ENCODE data around the gene MOAP1. TPM values are rescaled to one million over a fixed set of nuclear protein-coding genes. Genes with fewer than 3 reads are reported as not detected.
"Not testable (repeated sequence)": the region's sequence is repeated elsewhere in the genome, so short reads cannot be mapped to it uniquely, and the experiment has no call there.

MOAP1 gene, protein sequence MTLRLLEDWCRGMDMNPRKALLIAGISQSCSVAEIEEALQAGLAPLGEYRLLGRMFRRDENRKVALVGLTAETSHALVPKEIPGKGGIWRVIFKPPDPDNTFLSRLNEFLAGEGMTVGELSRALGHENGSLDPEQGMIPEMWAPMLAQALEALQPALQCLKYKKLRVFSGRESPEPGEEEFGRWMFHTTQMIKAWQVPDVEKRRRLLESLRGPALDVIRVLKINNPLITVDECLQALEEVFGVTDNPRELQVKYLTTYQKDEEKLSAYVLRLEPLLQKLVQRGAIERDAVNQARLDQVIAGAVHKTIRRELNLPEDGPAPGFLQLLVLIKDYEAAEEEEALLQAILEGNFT
- total RNA-seq (10 to 100 TPM; 45.1 to 96.8 (median 47.9) TPM), total RNA-seq (26.9 to 216 (median 101) reads per million in 29 experiments)
- total RNA-seq (2013): 80.1 TPM

DNA sequence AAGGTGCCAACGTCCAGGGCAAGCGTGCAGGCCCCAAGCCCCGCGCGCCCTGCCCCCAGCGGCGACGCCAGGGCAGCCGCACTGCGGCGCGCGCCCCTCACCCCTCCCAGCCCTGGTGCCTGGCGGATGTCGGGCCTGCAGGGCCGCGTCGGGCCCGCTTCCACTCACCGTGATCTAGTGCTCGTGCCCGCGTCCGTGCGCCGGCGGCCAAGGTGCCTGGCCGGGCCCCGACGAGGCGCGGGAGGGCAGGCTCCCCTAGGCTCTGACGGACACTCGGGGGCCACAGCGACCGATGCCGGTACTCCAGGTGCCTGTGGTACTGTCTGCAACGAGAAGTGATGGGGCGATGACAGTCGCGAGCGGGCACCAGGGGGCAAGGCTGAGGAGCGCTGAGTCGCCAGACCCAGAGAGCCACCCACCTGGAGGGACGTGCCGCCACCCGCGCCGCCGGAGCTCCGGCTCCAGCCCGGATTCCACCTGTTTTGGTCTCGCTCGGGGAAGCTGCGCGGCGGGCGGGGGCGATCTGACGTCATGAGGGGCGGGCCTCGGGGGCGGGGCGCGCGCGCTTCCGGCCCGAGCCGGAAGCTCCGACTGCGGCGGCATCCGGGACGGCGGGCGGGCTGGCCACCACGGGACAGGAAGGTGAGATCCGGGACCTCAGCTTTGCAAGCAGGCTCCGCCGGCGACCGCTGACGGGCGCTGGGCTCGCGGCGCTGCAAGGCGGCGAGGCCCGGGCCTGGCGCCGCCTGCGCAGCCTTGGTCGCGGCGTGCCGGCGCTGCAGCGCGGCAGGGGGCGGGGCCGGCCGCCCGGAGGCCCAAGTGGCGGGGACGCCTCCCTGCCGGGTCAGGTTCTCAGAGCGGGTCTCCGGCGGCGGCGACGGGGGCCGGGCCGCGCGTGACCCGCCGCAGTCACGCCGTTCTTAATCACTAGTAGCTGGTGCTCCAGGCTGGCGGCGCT, at the start of gene MOAP1, which contains the start of gene LYSET:
TSS of gene MOAP1 (minus strand) at position 507 of the 958 bp plus-strand sequence. CDS start 655 bp downstream, outside the sequence.
TSS of gene LYSET (plus strand) at position 927 of the 958 bp plus-strand sequence. CDS start 89 bp downstream, outside the sequence.
- H3K9me3 ChIP-seq: no peaks in the 10 kb centered on the region
- peaks cover 24 to 30% of the 10 kb centered on the region in 2 experiments for H3K4me1 ChIP-seq (ENCODE audit: control insufficient read depth in 1 of 2, extremely low read depth in 1 of 2, insufficient read depth in 2 of 2, low read length in 2 of 2)
- under 1% methylated on average over 124 of the region's 124 CpGs for WGBS (ENCODE audit: insufficient coverage)
- H3K4me1 Mint-ChIP-seq: peaks cover 39 to 44% (median 41%) of the 10 kb centered on the region in 3 donors
- H3K4me3 Mint-ChIP-seq: peak within 1 kb of the TSS; percentile 91 to 95 (median 92)
- peak; percentile 84 to 95 (median 90) for DNase-seq
- ChIA-PET CTCF (interaction anchor here (0.5 to 4.6 kb wide), 9 partner anchors 20 to 901 kb away, joined by 3 to 21 read pairs (median 4); partner anchors contain the start of genes GON7 (in 1 of the 2) and UBR7 (in 1 of the 2)), POLR2A (interaction anchor here in 1 of 2 donors (0.5 to 1.1 kb wide), 5 partner anchors 8 to 147 kb away, joined by 3 to 11 read pairs (median 3); no protein-coding TSS in a partner anchor)
- H3K9me3 Mint-ChIP-seq: no peaks in the 10 kb centered on the region
- H3K27me3 Mint-ChIP-seq: no peaks in the 10 kb centered on the region
- peak within 1 kb of the TSS; percentile 94 to 97 for H3K27ac Mint-ChIP-seq
- peak within 1 kb of the TSS; percentile 85 to 92 for H3K4me3 ChIP-seq (ENCODE audit: control insufficient read depth in 1 of 2, extremely low read depth in 1 of 2, low read length in 1 of 2)
- no peaks in the 10 kb centered on the region for H3K27me3 ChIP-seq (replicated peaks in 1 of 2; ENCODE audit: control insufficient read depth in 2 of 2, extremely low read depth in 1 of 2, insufficient read depth in 2 of 2, low read length in 1 of 2)
- peaks cover 11% of the 10 kb centered on the region for H3K36me3 Mint-ChIP-seq
- H3K36me3 ChIP-seq (ENCODE audit: control insufficient read depth in 2 of 2, extremely low read depth in 1 of 2, insufficient read depth in 1 of 2, low read length in 1 of 2): peaks cover 0 to 34% of the 10 kb centered on the region in 2 donors
- ATAC-seq (replicated peaks in 1 of 4): peak; percentile 91 to 93 (median 92)
- peak within 1 kb of the TSS; percentile 97 for H3K27ac ChIP-seq (ENCODE audit: low read length)

DNA sequence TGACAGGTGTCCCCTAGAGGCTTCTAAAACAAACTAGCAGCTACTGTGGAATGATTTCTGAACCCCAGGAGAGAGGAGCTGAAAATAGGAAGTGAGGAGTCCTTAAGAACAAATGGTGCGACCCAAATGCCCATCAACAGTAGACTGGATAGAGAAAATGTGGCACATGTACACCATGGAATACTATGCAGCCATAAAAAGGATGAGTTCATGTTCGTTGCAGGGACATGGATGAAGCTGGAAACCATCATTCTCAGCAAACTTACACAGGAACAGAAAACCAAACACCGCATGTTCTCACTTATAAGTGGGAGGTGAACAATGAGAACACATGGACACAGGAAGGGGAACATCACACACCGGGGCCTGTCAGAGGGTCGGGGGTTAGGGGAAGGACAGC, 48.4 kb upstream of the MOAP1 start:
- ATAC-seq (replicated peaks in 1 of 4); H3K9me3 Mint-ChIP-seq; DNase-seq; POLR2A ChIA-PET; H3K36me3 ChIP-seq (ENCODE audit: control insufficient read depth in 2 of 2, extremely low read depth in 1 of 2, insufficient read depth in 1 of 2, low read length in 1 of 2); H3K4me3 ChIP-seq (ENCODE audit: control insufficient read depth in 1 of 2, extremely low read depth in 1 of 2, low read length in 1 of 2); H3K27ac ChIP-seq (ENCODE audit: low read length); H3K4me3 Mint-ChIP-seq; CTCF ChIA-PET; H3K9me3 ChIP-seq; H3K27ac Mint-ChIP-seq: not testable (repeated sequence)
- Mint-ChIP-seq H3K27me3 (peaks cover 9 to 12% of the 10 kb centered on the region in 2 donors), H3K4me1 (peaks cover 12 to 22% (median 19%) of the 10 kb centered on the region in 3 donors), H3K36me3 (peaks cover 12% of the 10 kb centered on the region)
- H3K4me1 ChIP-seq (ENCODE audit: control insufficient read depth in 1 of 2, extremely low read depth in 1 of 2, insufficient read depth in 2 of 2, low read length in 2 of 2): peaks cover 0 to 11% of the 10 kb centered on the region in 2 experiments
- WGBS (ENCODE audit: insufficient coverage): no CpG with 5 or more reads among the region's 5 CpGs
- peaks cover 0 to 27% of the 10 kb centered on the region in 2 experiments for H3K27me3 ChIP-seq (replicated peaks in 1 of 2; ENCODE audit: control insufficient read depth in 2 of 2, extremely low read depth in 1 of 2, insufficient read depth in 2 of 2, low read length in 1 of 2)

DNA sequence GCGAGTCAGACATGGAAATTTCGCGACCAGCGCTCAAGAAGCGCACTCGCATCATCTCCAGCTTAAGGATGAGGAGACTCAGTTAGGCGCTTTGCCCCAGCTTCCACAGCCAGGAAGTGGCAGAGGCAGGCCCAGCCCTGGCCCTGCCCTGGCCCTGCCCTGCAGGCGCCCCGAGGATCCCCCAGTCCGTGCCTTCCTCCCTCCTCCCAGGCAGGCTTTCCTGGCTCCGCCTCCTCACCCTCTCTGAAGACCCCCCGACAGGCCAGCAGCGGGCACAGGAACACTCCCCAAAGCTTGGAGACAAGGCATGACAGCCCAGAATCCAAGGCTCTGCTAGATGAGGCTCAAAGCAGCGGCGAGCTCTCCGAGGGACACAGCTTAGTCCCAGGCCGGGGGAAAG, 47.5 kb upstream of the MOAP1 start:
- no peak overlapping the region for H3K27ac Mint-ChIP-seq
- peaks cover 0 to 27% of the 10 kb centered on the region in 2 experiments for H3K27me3 ChIP-seq (replicated peaks in 1 of 2; ENCODE audit: control insufficient read depth in 2 of 2, extremely low read depth in 1 of 2, insufficient read depth in 2 of 2, low read length in 1 of 2)
- peaks cover 2 to 18% of the 10 kb centered on the region in 2 donors for H3K36me3 ChIP-seq (ENCODE audit: control insufficient read depth in 2 of 2, extremely low read depth in 1 of 2, insufficient read depth in 1 of 2, low read length in 1 of 2)
- H3K27me3 Mint-ChIP-seq: peaks cover 9 to 12% of the 10 kb centered on the region in 2 donors
- ATAC-seq (replicated peaks in 1 of 4) (no peak), DNase-seq (no peak)
- no peaks in the 10 kb centered on the region for H3K9me3 Mint-ChIP-seq
- WGBS (ENCODE audit: insufficient coverage): 67% methylated on average over 14 of the region's 17 CpGs
- peaks cover 21% of the 10 kb centered on the region for H3K36me3 Mint-ChIP-seq
- CTCF ChIA-PET: no interaction called here
- no peaks in the 10 kb centered on the region for H3K9me3 ChIP-seq
- H3K4me1 Mint-ChIP-seq: peaks cover 12 to 22% (median 19%) of the 10 kb centered on the region in 3 donors
- peaks cover 0 to 11% of the 10 kb centered on the region in 2 experiments for H3K4me1 ChIP-seq (ENCODE audit: control insufficient read depth in 1 of 2, extremely low read depth in 1 of 2, insufficient read depth in 2 of 2, low read length in 2 of 2)
- no peak overlapping the region for H3K27ac ChIP-seq (ENCODE audit: low read length)
- POLR2A ChIA-PET: no interaction called here
- H3K4me3 ChIP-seq (ENCODE audit: control insufficient read depth in 1 of 2, extremely low read depth in 1 of 2, low read length in 1 of 2): peak overlapping the region in 1 of 2 donors; percentile 35
- H3K4me3 Mint-ChIP-seq: peak overlapping the region in 1 of 3 donors; percentile 77

DNA sequence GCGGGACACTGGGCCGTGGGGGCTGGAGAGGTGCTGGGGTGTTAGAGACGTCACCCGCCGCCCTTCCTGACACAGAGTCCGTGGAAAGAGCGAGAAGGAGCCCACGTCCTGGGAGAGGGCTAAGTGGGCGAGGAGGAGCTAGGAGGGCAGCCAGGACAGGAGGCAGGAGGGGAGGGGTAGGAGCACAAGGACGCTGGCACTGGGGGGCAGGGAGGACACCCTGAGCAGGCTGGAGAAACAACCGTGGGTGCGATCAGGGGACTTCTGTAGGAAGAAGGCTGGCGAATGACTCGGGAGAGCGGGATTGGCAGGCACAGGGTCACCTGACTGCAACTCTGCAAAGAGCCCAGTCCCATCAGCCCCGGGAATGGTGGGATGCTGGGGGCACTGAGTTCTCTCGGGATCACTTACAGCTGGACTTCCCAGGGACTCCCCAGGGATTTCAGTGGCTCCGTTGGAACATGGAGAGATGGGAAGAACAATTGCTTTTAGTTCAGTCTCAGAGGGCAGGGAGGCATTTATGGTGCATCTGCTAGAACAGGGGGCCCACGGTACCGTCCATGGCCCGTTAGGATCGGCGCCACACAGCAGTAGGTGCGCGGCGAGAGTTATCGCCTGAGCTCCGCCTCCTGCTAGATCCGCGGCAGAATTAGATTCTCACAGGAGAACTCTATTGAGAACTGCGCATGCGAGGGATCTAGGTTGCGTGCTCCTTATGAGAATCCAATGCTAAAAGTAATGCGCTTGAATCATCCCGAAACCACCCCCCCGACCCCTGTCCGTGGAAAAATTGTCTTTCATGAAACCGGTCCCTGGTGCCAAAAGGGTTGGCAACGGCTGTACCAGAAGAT, 46.7 kb upstream of the MOAP1 start:
- Mint-ChIP-seq H3K36me3 (peaks cover 26% of the 10 kb centered on the region), H3K4me3 (peak overlapping the region; percentile 45 to 77 (median 61)), H3K4me1 (peaks cover 12 to 22% (median 19%) of the 10 kb centered on the region in 3 donors), H3K27ac (no peak overlapping the region), H3K9me3 (no peaks in the 10 kb centered on the region), H3K27me3 (peaks cover 9 to 12% of the 10 kb centered on the region in 2 donors)
- DNase-seq: no peak
- peaks cover 3 to 24% of the 10 kb centered on the region in 2 donors for H3K36me3 ChIP-seq (ENCODE audit: control insufficient read depth in 2 of 2, extremely low read depth in 1 of 2, insufficient read depth in 1 of 2, low read length in 1 of 2)
- ChIA-PET POLR2A (no interaction called here), CTCF (interaction anchor here in 1 of 2 donors (0.6 kb wide), 1 partner anchor 91 kb away, joined by 3 read pairs; no protein-coding TSS in a partner anchor)
- no peak overlapping the region for H3K27ac ChIP-seq (ENCODE audit: low read length)
- peak in 3 of 4 experiments; percentile 43 to 72 (median 56) for ATAC-seq (replicated peaks in 1 of 4)
- peaks cover 0 to 27% of the 10 kb centered on the region in 2 experiments for H3K27me3 ChIP-seq (replicated peaks in 1 of 2; ENCODE audit: control insufficient read depth in 2 of 2, extremely low read depth in 1 of 2, insufficient read depth in 2 of 2, low read length in 1 of 2)
- H3K4me1 ChIP-seq (ENCODE audit: control insufficient read depth in 1 of 2, extremely low read depth in 1 of 2, insufficient read depth in 2 of 2, low read length in 2 of 2): peaks cover 0 to 11% of the 10 kb centered on the region in 2 experiments
- 37% methylated on average over 36 of the region's 39 CpGs for WGBS (ENCODE audit: insufficient coverage)
- peak overlapping the region; percentile 24 to 35 for H3K4me3 ChIP-seq (ENCODE audit: control insufficient read depth in 1 of 2, extremely low read depth in 1 of 2, low read length in 1 of 2)
- no peaks in the 10 kb centered on the region for H3K9me3 ChIP-seq

DNA sequence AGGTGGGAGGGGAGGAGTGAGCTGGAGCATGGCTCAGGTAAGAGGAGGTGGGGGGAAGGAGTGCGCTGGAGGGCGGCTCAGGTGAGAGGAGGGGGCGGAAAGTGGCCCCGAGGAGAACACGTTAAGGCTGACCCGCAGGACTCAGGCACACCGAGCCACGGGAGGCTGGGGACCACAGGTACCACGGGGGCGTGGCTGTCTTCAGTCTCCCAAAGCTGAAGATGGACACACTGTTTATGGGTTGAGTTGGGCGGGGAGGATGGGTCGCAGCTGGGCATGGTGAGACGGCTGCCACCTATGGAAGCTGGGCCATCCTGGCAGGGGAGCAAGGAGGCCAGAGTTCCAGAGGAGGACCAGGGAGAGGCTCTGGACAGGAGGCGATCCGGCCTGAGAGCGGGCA, 45.8 kb upstream of the MOAP1 start:
- DNase-seq (no peak), ATAC-seq (replicated peaks in 1 of 4) (no peak)
- Histone ChIP-seq H3K27ac (ENCODE audit: low read length) (no peak overlapping the region), H3K4me1 (ENCODE audit: control insufficient read depth in 1 of 2, extremely low read depth in 1 of 2, insufficient read depth in 2 of 2, low read length in 2 of 2) (peaks cover 0 to 11% of the 10 kb centered on the region in 2 experiments), H3K9me3 (no peaks in the 10 kb centered on the region), H3K36me3 (ENCODE audit: control insufficient read depth in 2 of 2, extremely low read depth in 1 of 2, insufficient read depth in 1 of 2, low read length in 1 of 2) (peaks cover 3 to 31% of the 10 kb centered on the region in 2 donors), H3K4me3 (ENCODE audit: control insufficient read depth in 1 of 2, extremely low read depth in 1 of 2, low read length in 1 of 2) (no peak overlapping the region), H3K27me3 (replicated peaks in 1 of 2; ENCODE audit: control insufficient read depth in 2 of 2, extremely low read depth in 1 of 2, insufficient read depth in 2 of 2, low read length in 1 of 2) (peaks cover 0 to 27% of the 10 kb centered on the region in 2 experiments)
- H3K4me1 Mint-ChIP-seq: peaks cover 12 to 22% (median 19%) of the 10 kb centered on the region in 3 donors
- POLR2A ChIA-PET: no interaction called here
- 97% methylated on average over 15 of the region's 16 CpGs for WGBS (ENCODE audit: insufficient coverage)
- H3K9me3 Mint-ChIP-seq: no peaks in the 10 kb centered on the region
- no peak overlapping the region for H3K27ac Mint-ChIP-seq
- peaks cover 9 to 12% of the 10 kb centered on the region in 2 donors for H3K27me3 Mint-ChIP-seq
- H3K36me3 Mint-ChIP-seq: peaks cover 34% of the 10 kb centered on the region
- CTCF ChIA-PET: no interaction called here
- H3K4me3 Mint-ChIP-seq: peak overlapping the region in 2 of 3 donors; percentile 61 to 77
